Kidney epithelial cell (primary cell): ENCODE measurements around the gene DNMT1. TPM values are rescaled to one million over a fixed set of nuclear protein-coding genes. Genes with fewer than 3 reads are reported as not detected.

Experiments
- DNase-seq: peaks from one replicate; pipeline ENCODE4 v3.0.0-alpha.2; 2010; ENCODE audit warnings: low read depth
- H3K27me3 ChIP-seq: 2 replicates; pipeline ENCODE4 v1.6.0; 2011; ENCODE audit warnings: low read length; ENCODE audit not compliant: control insufficient read depth, insufficient read depth
- H3K36me3 ChIP-seq: 2 replicates; pipeline ENCODE4 v1.5.1; 2011; ENCODE audit warnings: low read length; ENCODE audit not compliant: control insufficient read depth, insufficient read depth
- H3K4me3 ChIP-seq: 2 replicates; pipeline ENCODE4 v1.5.1; 2011; ENCODE audit warnings: low read depth, mild to moderate bottlenecking, control low read depth, low read length
- total RNA-seq: library from RNA; depleted of rRNA; stranded (reverse); fragments of >200 nt; gene quantifications from 2 replicates; pipeline ENCODE4 v1.2.3, GENCODE V29; 2015
- TF ChIP-seq, protein P1 (sequence below): IDR thresholded peaks from 2 replicates; pipeline ENCODE4 v1.5.1; 2011; ENCODE audit warnings: mild to moderate bottlenecking, moderate library complexity, low read length, control low read depth, inconsistent platforms; ENCODE audit not compliant: insufficient read depth, poor library complexity, severe bottlenecking

DNMT1 gene
- total RNA-seq, 1 donor from 2014 or later: 66.9 TPM

DNA sequence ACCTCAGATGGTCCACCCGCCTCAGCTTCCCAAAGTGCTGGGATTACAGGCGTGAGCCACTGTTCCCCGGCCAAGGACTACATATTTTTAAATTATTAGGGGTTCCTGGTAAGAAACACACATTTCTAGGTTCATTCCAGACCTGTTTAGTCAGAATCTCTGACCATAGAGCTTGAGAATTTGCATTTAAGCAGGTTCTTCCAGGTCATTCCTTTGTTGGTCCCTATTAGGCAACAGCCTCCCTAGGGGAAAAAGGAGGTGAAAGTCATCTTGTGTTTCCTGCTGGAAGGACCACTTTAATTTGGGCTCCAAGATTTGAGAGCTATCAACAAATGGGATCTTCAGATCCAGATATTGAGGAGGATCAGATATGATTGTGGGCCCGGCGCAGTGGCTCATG, 20.0 kb upstream of the DNMT1 start:
- TF ChIP-seq, protein P1, sequence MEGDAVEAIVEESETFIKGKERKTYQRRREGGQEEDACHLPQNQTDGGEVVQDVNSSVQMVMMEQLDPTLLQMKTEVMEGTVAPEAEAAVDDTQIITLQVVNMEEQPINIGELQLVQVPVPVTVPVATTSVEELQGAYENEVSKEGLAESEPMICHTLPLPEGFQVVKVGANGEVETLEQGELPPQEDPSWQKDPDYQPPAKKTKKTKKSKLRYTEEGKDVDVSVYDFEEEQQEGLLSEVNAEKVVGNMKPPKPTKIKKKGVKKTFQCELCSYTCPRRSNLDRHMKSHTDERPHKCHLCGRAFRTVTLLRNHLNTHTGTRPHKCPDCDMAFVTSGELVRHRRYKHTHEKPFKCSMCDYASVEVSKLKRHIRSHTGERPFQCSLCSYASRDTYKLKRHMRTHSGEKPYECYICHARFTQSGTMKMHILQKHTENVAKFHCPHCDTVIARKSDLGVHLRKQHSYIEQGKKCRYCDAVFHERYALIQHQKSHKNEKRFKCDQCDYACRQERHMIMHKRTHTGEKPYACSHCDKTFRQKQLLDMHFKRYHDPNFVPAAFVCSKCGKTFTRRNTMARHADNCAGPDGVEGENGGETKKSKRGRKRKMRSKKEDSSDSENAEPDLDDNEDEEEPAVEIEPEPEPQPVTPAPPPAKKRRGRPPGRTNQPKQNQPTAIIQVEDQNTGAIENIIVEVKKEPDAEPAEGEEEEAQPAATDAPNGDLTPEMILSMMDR: no peak
- Histone ChIP-seq H3K36me3 (no peaks in the 10 kb centered on the region), H3K4me3 (no peak overlapping the region), H3K27me3 (no peaks in the 10 kb centered on the region)
- DNase-seq: no peak

DNA sequence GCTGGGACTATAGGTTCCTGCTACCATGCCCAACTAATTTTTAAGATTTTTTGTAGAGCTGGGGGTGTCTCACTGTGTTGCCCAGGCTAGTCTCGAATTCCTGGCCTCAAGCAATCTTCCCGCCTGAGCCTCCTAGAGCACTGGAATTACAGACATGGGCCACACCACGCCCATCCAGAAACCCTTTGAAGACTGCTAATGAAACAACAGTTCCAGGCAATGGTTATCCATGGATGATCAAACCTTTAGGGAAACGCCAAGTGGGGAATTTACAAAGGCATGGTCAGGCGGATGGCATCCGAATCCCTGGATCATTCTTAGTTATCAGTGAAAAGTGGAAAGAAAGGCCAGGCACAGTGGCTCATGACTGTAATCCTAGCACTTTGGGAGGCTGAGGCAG, 16.9 kb upstream of the DNMT1 start:
- no peak for DNase-seq
- Histone ChIP-seq H3K27me3 (no peaks in the 10 kb centered on the region), H3K4me3 (no peak overlapping the region), H3K36me3 (no peaks in the 10 kb centered on the region)
- TF ChIP-seq, protein P1: no peak

DNA sequence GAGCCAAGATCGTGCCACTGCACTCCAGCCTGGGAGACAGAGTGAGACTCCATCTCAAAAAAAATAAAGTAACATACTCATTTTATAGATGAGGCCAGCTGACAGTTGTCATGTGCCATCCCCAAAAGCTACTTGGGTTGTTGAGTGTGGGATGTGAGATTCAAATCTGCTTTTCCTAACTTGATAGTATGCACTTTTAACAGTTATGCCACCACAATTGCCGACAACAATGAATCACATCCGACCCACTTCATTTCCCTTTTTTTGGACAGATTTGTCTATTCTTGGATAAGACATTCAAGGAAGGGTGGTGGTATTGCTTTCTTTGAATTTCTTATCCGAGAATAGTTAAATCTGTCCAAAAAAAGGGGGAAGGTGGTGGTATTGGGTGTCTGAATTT, 16.3 kb upstream of the DNMT1 start:
- no peaks in the 10 kb centered on the region for H3K27me3 ChIP-seq

DNA sequence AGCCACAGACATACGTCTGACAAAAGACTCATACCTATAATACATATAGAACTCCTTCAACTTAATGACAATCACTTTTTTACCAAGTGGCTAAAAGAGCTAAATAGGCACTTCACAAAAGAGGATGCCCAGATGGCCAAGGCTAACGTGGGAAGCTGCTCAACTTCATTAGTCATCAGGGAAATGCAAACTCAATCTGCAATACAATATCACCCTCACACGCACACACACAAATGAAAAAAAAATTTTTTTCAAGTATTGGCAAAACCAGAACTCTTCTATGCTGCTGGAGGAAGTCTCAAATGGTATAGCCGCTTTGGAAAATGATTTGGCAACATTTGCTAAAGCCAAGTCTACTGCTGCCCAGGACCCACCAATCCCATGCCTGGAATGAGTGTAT, 14.6 kb upstream of the DNMT1 start:
- TF ChIP-seq, protein P1: no peak
- no peak for DNase-seq
- H3K36me3 ChIP-seq: no peaks in the 10 kb centered on the region

More for the DNA sequence above, 16.3 kb upstream of the DNMT1 start:
- H3K4me3 ChIP-seq: no peak overlapping the region
- DNase-seq: no peak
- no peaks in the 10 kb centered on the region for H3K36me3 ChIP-seq
- TF ChIP-seq, protein P1: no peak

GRCh38 chr19:10207026-10207425, 12.3 kb upstream of the DNMT1 start:
- no peak for DNase-seq
- TF ChIP-seq, protein P1: no peak
- Histone ChIP-seq H3K4me3 (no peak overlapping the region), H3K36me3 (no peaks in the 10 kb centered on the region), H3K27me3 (no peaks in the 10 kb centered on the region)

More for the DNA sequence above, 14.6 kb upstream of the DNMT1 start:
- Histone ChIP-seq H3K27me3 (no peaks in the 10 kb centered on the region), H3K4me3 (no peak overlapping the region)

GRCh38 chr19:10206226-10206885, 11.6 kb upstream of the DNMT1 start:
- Histone ChIP-seq H3K27me3 (no peaks in the 10 kb centered on the region), H3K4me3 (no peak overlapping the region), H3K36me3 (no peaks in the 10 kb centered on the region)
- no peak for DNase-seq
- TF ChIP-seq, protein P1: no peak
